HEK293T (cell line): ENCODE results near the gene CDX2.

Source experiments
- CTCF ChIA-PET: fragments of 350-600 bp; formaldehyde crosslinking; extraction: SDS; loops from one replicate; lab custom pipeline; 2021; ENCODE audit warnings: antibody characterized with exemption, inconsistent platforms; lab: Yijun Ruan, JAX
- POLR2A ChIA-PET: fragments of 350-600 bp; formaldehyde crosslinking; extraction: SDS; loops from one replicate; lab custom pipeline; 2020; ENCODE audit warnings: antibody characterized with exemption, inconsistent platforms; lab: Yijun Ruan, JAX
- DNase-seq: peaks from one replicate; pipeline ENCODE4 v3.0.0; 2012; ENCODE audit warnings: mixed read lengths; ENCODE audit errors: extremely low spot score
- ARNT ChIP-seq: fragments of 450-650 bp; IDR thresholded peaks from 2 replicates; pipeline ENCODE4 v1.6.1; 2017; ENCODE audit warnings: mild to moderate bottlenecking
- BHLHE40 ChIP-seq: fragments of 450-650 bp; IDR thresholded peaks from 2 replicates; pipeline ENCODE4 v1.6.1; 2016; ENCODE audit warnings: mild to moderate bottlenecking, moderate library complexity, borderline replicate concordance
- CTBP1 ChIP-seq: fragments of 450-650 bp; IDR thresholded peaks from 2 replicates; pipeline ENCODE4 v1.6.1; 2016; ENCODE audit warnings: borderline replicate concordance
- ELF4 ChIP-seq: fragments of 450-650 bp; IDR thresholded peaks from 2 replicates; pipeline ENCODE4 v1.6.1; 2017; ENCODE audit warnings: antibody characterized with exemption
- FOXA1 ChIP-seq: fragments of 450-650 bp; IDR thresholded peaks from 2 replicates; pipeline ENCODE4 v1.6.1; 2016; ENCODE audit warnings: mild to moderate bottlenecking
- FOXK2 ChIP-seq: fragments of 450-650 bp; IDR thresholded peaks from 2 replicates; pipeline ENCODE4 v1.6.1; 2016; ENCODE audit warnings: mild to moderate bottlenecking
- FOXM1 ChIP-seq: fragments of 450-650 bp; IDR thresholded peaks from 2 replicates; pipeline ENCODE4 v1.6.1; 2017; ENCODE audit warnings: mild to moderate bottlenecking, borderline replicate concordance
- HDGF ChIP-seq: fragments of 450-650 bp; IDR thresholded peaks from 2 replicates; pipeline ENCODE4 v1.6.1; 2017; ENCODE audit warnings: antibody characterized with exemption, borderline replicate concordance
- L3MBTL2 ChIP-seq: fragments of 450-650 bp; conservative IDR thresholded peaks from 2 replicates; pipeline ENCODE4 v1.6.1; 2016; ENCODE audit warnings: mild to moderate bottlenecking
- LEF1 ChIP-seq: fragments of 450-650 bp; IDR thresholded peaks from 2 replicates; pipeline ENCODE4 v1.6.1; 2017; ENCODE audit warnings: mild to moderate bottlenecking, borderline replicate concordance
- NFRKB ChIP-seq: fragments of 450-650 bp; IDR thresholded peaks from 2 replicates; pipeline ENCODE4 v1.6.1; 2016; ENCODE audit warnings: mild to moderate bottlenecking, moderate library complexity
- SP1 ChIP-seq: fragments of 450-650 bp; IDR thresholded peaks from 2 replicates; pipeline ENCODE4 v1.6.1; 2017
- SUZ12 ChIP-seq: fragments of 450-650 bp; IDR thresholded peaks from 2 replicates; pipeline ENCODE4 v1.6.1; 2016; ENCODE audit warnings: mild to moderate bottlenecking
- TARDBP ChIP-seq: fragments of 450-650 bp; IDR thresholded peaks from 2 replicates; pipeline ENCODE4 v1.6.1; 2016
- ZNF384 ChIP-seq: fragments of 450-650 bp; IDR thresholded peaks from 2 replicates; pipeline ENCODE4 v1.6.1; 2016
- TF ChIP-seq, protein P1 (sequence below): fragments of 450-650 bp; IDR thresholded peaks from 2 replicates; pipeline ENCODE4 v1.6.1; 2016

The CDX2 gene

GRCh38 chr13:27921421-27921960 is 47.6 kb downstream of the CDX2 start:
- CTCF ChIA-PET, result no interaction called here
- no peak for DNase-seq
- no peak for TF ChIP-seq BHLHE40
- TF ChIP-seq HDGF, result no peak
- no peak for TF ChIP-seq ELF4
- TF ChIP-seq, protein P1, sequence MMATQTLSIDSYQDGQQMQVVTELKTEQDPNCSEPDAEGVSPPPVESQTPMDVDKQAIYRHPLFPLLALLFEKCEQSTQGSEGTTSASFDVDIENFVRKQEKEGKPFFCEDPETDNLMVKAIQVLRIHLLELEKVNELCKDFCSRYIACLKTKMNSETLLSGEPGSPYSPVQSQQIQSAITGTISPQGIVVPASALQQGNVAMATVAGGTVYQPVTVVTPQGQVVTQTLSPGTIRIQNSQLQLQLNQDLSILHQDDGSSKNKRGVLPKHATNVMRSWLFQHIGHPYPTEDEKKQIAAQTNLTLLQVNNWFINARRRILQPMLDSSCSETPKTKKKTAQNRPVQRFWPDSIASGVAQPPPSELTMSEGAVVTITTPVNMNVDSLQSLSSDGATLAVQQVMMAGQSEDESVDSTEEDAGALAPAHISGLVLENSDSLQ, result no peak
- TF ChIP-seq FOXM1, result no peak
- TF ChIP-seq LEF1, result no peak
- TF ChIP-seq SUZ12, result no peak
- TF ChIP-seq FOXA1, result no peak
- no peak for TF ChIP-seq ARNT
- POLR2A ChIA-PET, result no interaction called here

DNA sequence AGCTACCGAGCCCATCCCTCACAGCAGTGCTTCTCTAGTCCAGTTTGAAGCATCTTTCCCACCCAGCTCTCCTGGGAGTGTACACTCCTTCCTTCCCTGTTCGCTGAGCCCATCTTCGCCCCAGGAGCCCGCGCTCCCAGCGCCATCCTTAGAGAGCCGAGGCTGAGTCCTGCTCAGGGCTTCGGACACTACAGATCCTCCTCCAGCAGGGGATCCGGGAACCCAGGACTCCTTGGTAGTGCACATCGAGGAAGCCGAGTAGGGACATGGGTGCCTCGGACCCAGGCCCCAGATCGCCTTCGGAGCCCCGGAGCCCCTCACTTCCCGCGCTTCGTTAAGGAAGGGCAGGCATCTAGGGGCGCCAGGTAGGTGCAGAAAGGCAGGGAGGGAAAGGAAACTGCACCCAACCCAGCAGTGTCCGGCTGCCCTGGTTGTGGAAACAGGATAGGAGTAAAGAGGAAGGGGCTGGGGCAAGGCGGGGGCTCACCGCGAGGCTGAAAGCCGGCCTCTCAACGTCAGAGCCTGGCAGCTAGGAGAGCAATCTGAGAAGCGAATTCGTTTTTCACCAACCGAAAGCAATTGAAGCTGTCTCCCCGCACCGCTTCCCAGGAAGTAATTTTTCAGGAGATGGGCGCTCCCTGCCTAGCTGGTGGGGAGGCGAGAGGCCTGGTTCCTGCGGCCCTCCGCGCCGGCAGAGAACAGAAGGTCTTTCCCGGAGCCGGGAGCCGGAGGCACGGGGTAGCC is 48.3 kb downstream of the CDX2 start:
- CTCF ChIA-PET, result interaction anchor here (1.6 kb wide), 1 partner anchor 33 kb away, joined by 5 read pairs; no protein-coding TSS in a partner anchor
- TF ChIP-seq FOXA1, result no peak
- TF ChIP-seq ZNF384, result no peak
- TF ChIP-seq FOXM1, result no peak
- TF ChIP-seq BHLHE40, result no peak
- no peak for TF ChIP-seq HDGF
- no peak for TF ChIP-seq ELF4
- TF ChIP-seq FOXK2, result no peak
- TF ChIP-seq TARDBP, result no peak
- TF ChIP-seq CTBP1, result no peak
- TF ChIP-seq ARNT, result no peak
- TF ChIP-seq, protein P1, result no peak
- TF ChIP-seq NFRKB, result no peak
- no peak for TF ChIP-seq L3MBTL2
- POLR2A ChIA-PET, result interaction anchor here (1.3 kb wide), 1 partner anchor 33 kb away, joined by 3 read pairs; no protein-coding TSS in a partner anchor
- no peak for DNase-seq

- TF ChIP-seq L3MBTL2, result peak; percentile 86
- no peak for TF ChIP-seq HDGF
- ChIA-PET CTCF (interaction anchor here (1.6 kb wide), 1 partner anchor 34 kb away, joined by 5 read pairs; no protein-coding TSS in a partner anchor), POLR2A (interaction anchor here (1.3 kb wide), 1 partner anchor 34 kb away, joined by 3 read pairs; no protein-coding TSS in a partner anchor)
- peak; percentile 82 for DNase-seq
These were observed 49.0 kb downstream of the CDX2 start, which contains the start of gene PDX1 for GRCh38 chr13:27919934-27920676. Gene PDX1, plus strand, starts transcription at chr13:27920000. Its CDS starts 139 bp downstream, at chr13:27920139.

DNA sequence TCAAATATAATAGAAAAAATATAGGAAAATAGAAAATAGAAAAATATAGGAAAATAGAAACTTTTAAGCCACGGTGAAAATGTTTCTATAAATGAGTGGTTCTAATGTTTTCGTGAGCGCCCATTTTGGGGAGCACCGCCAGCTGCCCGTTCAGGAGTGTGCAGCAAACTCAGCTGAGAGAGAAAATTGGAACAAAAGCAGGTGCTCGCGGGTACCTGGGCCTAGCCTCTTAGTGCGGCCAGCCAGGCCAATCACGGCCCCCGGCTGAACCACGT is 49.5 kb downstream of the CDX2 start:
- TF ChIP-seq FOXA1 (no peak), SP1 (no peak), FOXK2 (no peak)
- no peak for DNase-seq
- CTCF ChIA-PET, result interaction anchor here (1.6 kb wide), 1 partner anchor 34 kb away, joined by 5 read pairs; no protein-coding TSS in a partner anchor
- POLR2A ChIA-PET, result interaction anchor here (1.3 kb wide), 1 partner anchor 34 kb away, joined by 3 read pairs; no protein-coding TSS in a partner anchor

GRCh38 chr13:27918918-27919658 is 50.0 kb downstream of the CDX2 start:
- no peak for DNase-seq
- ChIA-PET POLR2A (no interaction called here), CTCF (interaction anchor here (1.6 kb wide), 1 partner anchor 35 kb away, joined by 5 read pairs; no protein-coding TSS in a partner anchor)
- TF ChIP-seq SP1, result no peak
- TF ChIP-seq ZNF384, result no peak
- TF ChIP-seq ARNT, result no peak
- no peak for TF ChIP-seq SUZ12
- no peak for TF ChIP-seq L3MBTL2
- no peak for TF ChIP-seq TARDBP
- TF ChIP-seq, protein P1, result no peak
- TF ChIP-seq FOXM1, result no peak
